H1 (cell line): Measurements from ENCODE around the gene ALKBH1. TPM values are rescaled to one million over a fixed set of nuclear protein-coding genes. Genes with fewer than 3 reads are reported as not detected.
A peak's percentile ranks its signal among the peaks of the same experiment; 100 is the strongest.

Experiments
- CTCF ChIA-PET: fragments of 300-600 bp; sonication (Branson Sonifier 250); formaldehyde crosslinking; loops from one replicate; lab custom pipeline; 2021; ENCODE audit not compliant: partially characterized antibody; lab: Charles Lee
- POLR2A ChIA-PET: fragments of 300-600 bp; sonication (Branson Sonifier 250); formaldehyde crosslinking; loops from one replicate; lab custom pipeline; 2021; ENCODE audit warnings: inconsistent platforms; ENCODE audit not compliant: partially characterized antibody; lab: Charles Lee
- DNase-seq, 2 experiments: peaks; one replicate each; pipeline versions ENCODE4 v3.0.0 to v3.0.0-alpha.2; 2010 to 2022; ENCODE audit warnings: low spot score in 2 of 2, low read depth in 1 of 2, mixed read lengths in 1 of 2
- FAIRE-seq: peaks from 2 replicates; lab custom pipeline; 2011; peaks lifted over from hg19 to GRCh38; lab: Jason Lieb, UNC
- H2AFZ ChIP-seq: 2 replicates; pipeline ENCODE4 v1.8.1; 2012; ENCODE audit warnings: low read length, inconsistent platforms
- H2AK5ac ChIP-seq: 2 replicates; pipeline ENCODE4 v1.6.1; 2013; ENCODE audit warnings: low read depth, low read length
- H2BK120ac ChIP-seq: replicated peaks from 2 replicates; pipeline ENCODE3; 2013; ENCODE audit warnings: low read depth, low read length, inconsistent platforms
- H2BK12ac ChIP-seq: 2 replicates; pipeline ENCODE4 v1.6.1; 2013; ENCODE audit warnings: low read depth, low read length
- H2BK15ac ChIP-seq: 2 replicates; pipeline ENCODE4 v1.6.1; 2013; ENCODE audit warnings: low read length
- H2BK20ac ChIP-seq: 2 replicates; pipeline ENCODE4 v1.6.1; 2013; ENCODE audit warnings: low read length
- H2BK5ac ChIP-seq: 2 replicates; pipeline ENCODE4 v1.6.1; 2013; ENCODE audit warnings: low read depth, low read length
- H3K14ac ChIP-seq: 2 replicates; pipeline ENCODE4 v1.6.1; 2013; ENCODE audit warnings: inconsistent platforms; ENCODE audit not compliant: insufficient read length
- H3K18ac ChIP-seq: 2 replicates; pipeline ENCODE4 v1.6.1; 2013; ENCODE audit warnings: low read length; ENCODE audit errors: extremely low read depth
- H3K23ac ChIP-seq: 2 replicates; pipeline ENCODE4 v1.6.1; 2013; ENCODE audit warnings: inconsistent platforms; ENCODE audit not compliant: insufficient read length
- H3K23me2 ChIP-seq: 2 replicates; pipeline ENCODE4 v1.6.1; 2013; ENCODE audit warnings: low read depth, low read length
- H3K27ac ChIP-seq: 2 replicates; pipeline ENCODE4 v1.6.1; 2011; ENCODE audit warnings: low read depth, low read length, inconsistent platforms
- H3K27me3 ChIP-seq, 4 experiments: replicated peaks in 1 of 4; 1 replicate in 1 of 4; 2 replicates in 3 of 4; pipeline versions ENCODE4 v1.6.1 to v1.8.1; 2011 to 2013; ENCODE audit warnings: low read length in 3 of 4, mild to moderate bottlenecking in 3 of 4, inconsistent platforms in 2 of 4, mixed read lengths in 2 of 4, moderate library complexity in 1 of 4; ENCODE audit not compliant: control insufficient read depth in 3 of 4, insufficient read depth in 3 of 4; ENCODE audit errors: extremely low read depth in 1 of 4
- H3K36me3 ChIP-seq, 4 experiments: 2 replicates each; pipeline versions ENCODE4 v1.6.1 to v1.8.1; 2011 to 2013; ENCODE audit warnings: mild to moderate bottlenecking in 4 of 4, low read length in 3 of 4, moderate library complexity in 2 of 4, control low read depth in 1 of 4, inconsistent platforms in 1 of 4; ENCODE audit not compliant: insufficient read depth in 4 of 4, control insufficient read depth in 2 of 4
- H3K4ac ChIP-seq: replicated peaks from 2 replicates; pipeline ENCODE3; 2013; ENCODE audit warnings: low read length, low read depth, mixed read lengths, inconsistent platforms; ENCODE audit not compliant: insufficient read length
- H3K4me1 ChIP-seq, 4 experiments: replicated peaks in 1 of 4; 1 replicate in 1 of 4; 2 replicates in 3 of 4; pipeline versions ENCODE4 v1.6.1 to v1.8.1; 2011 to 2013; ENCODE audit warnings: low read length in 3 of 4, inconsistent platforms in 2 of 4, mixed read lengths in 1 of 4; ENCODE audit not compliant: insufficient read depth in 4 of 4, control insufficient read depth in 3 of 4
- H3K4me2 ChIP-seq, 2 experiments: 2 replicates each; pipeline versions ENCODE4 v1.6.1 to v1.8.1; 2011 to 2013; ENCODE audit warnings: low read depth in 2 of 2, low read length in 2 of 2, control low read depth in 1 of 2, inconsistent platforms in 1 of 2, mild to moderate bottlenecking in 1 of 2; ENCODE audit not compliant: insufficient read depth in 1 of 2
- H3K4me3 ChIP-seq, 4 experiments: fragments of 200-600, 300-600 bp in 1 of 4; sonication (generic), shearing (Covaris generic), sonication (Bioruptor Twin) in 1 of 4; 2 replicates each; pipeline versions ENCODE4 v1.5.1 to v1.8.1; 2011 to 2016; ENCODE audit warnings: low read length in 4 of 4, low read depth in 3 of 4, control low read depth in 2 of 4, inconsistent platforms in 2 of 4, mild to moderate bottlenecking in 2 of 4, mixed read lengths in 1 of 4, moderate library complexity in 1 of 4; ENCODE audit not compliant: insufficient read depth in 2 of 4; ENCODE audit errors: extremely low read depth in 1 of 4
- H3K56ac ChIP-seq: replicated peaks from 2 replicates; pipeline ENCODE3; 2013; ENCODE audit warnings: low read depth, mild to moderate bottlenecking, mixed read lengths, low read length, inconsistent platforms; ENCODE audit not compliant: insufficient read length
- H3K79me1 ChIP-seq: 2 replicates; pipeline ENCODE4 v1.6.1; 2013; ENCODE audit warnings: low read depth, low read length, control low read depth
- H3K79me2 ChIP-seq, 2 experiments: 2 replicates each; pipeline versions ENCODE4 v1.6.1 to v1.8.1; 2012 to 2013; ENCODE audit warnings: low read length in 2 of 2, mild to moderate bottlenecking in 2 of 2, inconsistent platforms in 1 of 2; ENCODE audit not compliant: insufficient read depth in 2 of 2, control insufficient read depth in 1 of 2
- H3K9ac ChIP-seq, 4 experiments: replicated peaks in 1 of 4; 1 replicate in 1 of 4; 2 replicates in 3 of 4; pipeline versions ENCODE4 v1.6.1 to v1.8.1; 2011 to 2013; ENCODE audit warnings: low read depth in 3 of 4, low read length in 3 of 4, control low read depth in 2 of 4, mild to moderate bottlenecking in 2 of 4, moderate library complexity in 2 of 4, inconsistent platforms in 1 of 4; ENCODE audit errors: extremely low read depth in 1 of 4
- H3K9me3 ChIP-seq, 2 experiments: 2 replicates each; pipeline versions ENCODE4 v1.6.1 to v1.8.1; 2012 to 2013; ENCODE audit warnings: mild to moderate bottlenecking in 2 of 2, moderate library complexity in 2 of 2, control low read depth in 1 of 2, inconsistent platforms in 1 of 2, low read depth in 1 of 2, low read length in 1 of 2, mixed read lengths in 1 of 2; ENCODE audit not compliant: insufficient read depth in 2 of 2
- H4K20me1 ChIP-seq, 2 experiments: replicated peaks in 1 of 2; 2 replicates each; pipeline versions ENCODE3 to v1.8.1; 2011 to 2013; ENCODE audit warnings: inconsistent platforms in 2 of 2, low read length in 2 of 2, mild to moderate bottlenecking in 1 of 2; ENCODE audit not compliant: insufficient read depth in 2 of 2, control insufficient read depth in 1 of 2
- H4K5ac ChIP-seq: 2 replicates; pipeline ENCODE4 v1.6.1; 2013; ENCODE audit warnings: low read length, low read depth, mixed read lengths, inconsistent platforms; ENCODE audit not compliant: insufficient read length
- H4K8ac ChIP-seq: 2 replicates; pipeline ENCODE4 v1.8.0; 2013; ENCODE audit warnings: mild to moderate bottlenecking, moderate library complexity, low read length, inconsistent platforms; ENCODE audit not compliant: insufficient read depth; ENCODE audit errors: extremely low read depth
- H4K91ac ChIP-seq: replicated peaks from 2 replicates; pipeline ENCODE3; 2013; ENCODE audit warnings: low read length, mixed read lengths, inconsistent platforms; ENCODE audit not compliant: insufficient read length
- ASH2L ChIP-seq: fragments of 200-600, 300-600 bp; sonication (generic); IDR thresholded peaks from one replicate; pipeline ENCODE4 v1.7.1; 2017; ENCODE audit warnings: low read length
- CHD1 ChIP-seq: IDR thresholded peaks from 2 replicates; pipeline ENCODE4 v1.6.1; 2012; ENCODE audit warnings: low read depth, low read length, improper control_type of control experiment
- FOSL1 ChIP-seq: IDR thresholded peaks from 2 replicates; pipeline ENCODE4 v1.6.1; 2011; ENCODE audit warnings: mild to moderate bottlenecking, low read depth, low read length, moderate library complexity; ENCODE audit not compliant: insufficient read depth
- JUN ChIP-seq: IDR thresholded peaks from 2 replicates; pipeline ENCODE4 v1.6.1; 2011; ENCODE audit warnings: low read depth, mild to moderate bottlenecking, improper control_type of control experiment, low read length
- WGBS, 2 experiments: shearing (Covaris generic) in 1 of 2; methylation state at CpG; one replicate each; pipeline versions ENCODE4 v1.1.6 to v1.1.7; 2013 to 2015; ENCODE audit warnings: low lambda C conversion rate in 2 of 2, mixed read lengths in 2 of 2, inconsistent platforms in 1 of 2, low coverage in 1 of 2, missing lambda C conversion rate in 1 of 2; ENCODE audit not compliant: insufficient replicate concordance in 2 of 2, insufficient coverage in 1 of 2, insufficient read length in 1 of 2; ENCODE audit errors: extremely low coverage in 1 of 2, missing lambda C conversion rate in 1 of 2; 5-methylcytosine and 5-hydroxymethylcytosine counted together
- polyA plus RNA-seq, 7 experiments: library from polyadenylated mRNA; depleted of rRNA in 3 of 7; stranded (reverse) in 5 of 7; unstranded in 2 of 7; fragments of >200 nt in 5 of 7; fragments of 200-250 nt in 2 of 7; gene quantifications; 1 replicate in 5 of 7; 2 replicates in 1 of 7; 4 replicates in 1 of 7; pipeline versions ENCODE4 v1.2.1 to v1.2.3, GENCODE V29; 2011 to 2013; ENCODE audit warnings: missing spikeins in 2 of 7, mixed read lengths in 2 of 7
- total RNA-seq: library from RNA; stranded (reverse); fragmentation: NEBNext Ultra II Directional; extraction: Animal tissue kit (Norgen Biotek cat#: 25700); gene quantifications from 2 replicates; pipeline ENCODE4 v1.2.1, GENCODE V29; 2021

ALKBH1 gene
- total and polyA plus RNA-seq, 2 of the 8 experiments (the other 6 are each of a cell fraction or from before 2014, with no cell fraction given), result 14.3 to 20.0 TPM

DNA sequence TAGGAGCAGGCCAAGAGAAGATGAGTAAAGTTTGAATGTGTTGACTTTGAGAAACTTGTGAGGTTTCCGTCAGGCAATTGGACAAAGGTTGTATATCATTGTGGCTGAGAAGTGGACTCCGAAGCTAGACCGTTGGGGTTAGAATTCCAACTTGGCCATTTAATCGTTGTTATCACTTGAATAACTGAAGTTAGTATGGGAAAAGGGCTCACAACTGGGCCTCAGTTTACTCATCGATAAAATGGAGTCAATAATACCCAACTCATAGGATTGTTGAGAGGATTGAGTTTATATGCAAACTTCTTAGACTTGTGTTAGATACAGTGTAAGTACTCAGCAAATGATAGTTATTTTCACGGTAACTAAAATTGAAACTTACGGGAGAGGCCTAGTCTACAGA lies 926 bp upstream of the ALKBH1 start:
- Histone ChIP-seq H3K27ac (no peak overlapping the region), H3K23ac (no peak overlapping the region), H3K18ac (no peak overlapping the region), H2BK120ac (no peak overlapping the region), H2AFZ (no peak overlapping the region), H2BK5ac (no peak overlapping the region), H2BK12ac (no peak overlapping the region), H3K79me2 (peaks cover 36 to 83% of the 10 kb centered on the region in 2 experiments), H3K14ac (no peak overlapping the region), H3K56ac (peak overlapping the region; percentile 2), H3K79me1 (peaks cover 4% of the 10 kb centered on the region; the same call in 1 of the 2 replicates), H3K36me3 (peaks cover 8 to 41% (median 29%) of the 10 kb centered on the region in 4 experiments), H3K4me1 (peaks cover 0 to 2% (median 1%) of the 10 kb centered on the region in 4 experiments; a peak in 2 of 7 replicates), H3K4me2 (peak overlapping the region; percentile 75), H4K20me1 (peaks cover 6 to 14% of the 10 kb centered on the region in 2 experiments), H4K5ac (no peak overlapping the region), H2BK15ac (no peak overlapping the region), H3K9ac (peak overlapping the region; percentile 88 to 98 (median 94)), H3K9me3 (no peaks in the 10 kb centered on the region), H3K27me3 (no peaks in the 10 kb centered on the region), H3K23me2 (peaks cover 8% of the 10 kb centered on the region), H4K8ac (no peak overlapping the region), H3K4me3 (peak overlapping the region; percentile 68 to 98 (median 94)), H2AK5ac (no peak overlapping the region), H3K4ac (no peak overlapping the region), H4K91ac (no peak overlapping the region), H2BK20ac (no peak overlapping the region)
- FAIRE-seq, result no peak
- TF ChIP-seq ASH2L, result no peak
- TF ChIP-seq CHD1, result no peak
- no peak for TF ChIP-seq FOSL1
- TF ChIP-seq JUN, result no peak
- 23% methylated on average over 7 of the region's 7 CpGs; no CpG with 5 or more reads in 1 of the 2 experiments for WGBS, 2 experiments
- CTCF ChIA-PET, result interaction anchor here (0.9 to 1.4 kb wide), 4 partner anchors 53 to 249 kb away, joined by 3 to 6 read pairs (median 4); no protein-coding TSS in a partner anchor
- POLR2A ChIA-PET, result interaction anchor here (0.5 to 2.3 kb wide), 5 partner anchors 10 to 252 kb away, joined by 3 to 15 read pairs (median 7); partner anchors contain the start of genes SNW1 and VIPAS39
- DNase-seq, result no peak
